ENCODE measurements around the gene SNAPC2.

The SNAPC2 gene

GRCh38 chr19:7871437-7872305, 48.5 kb upstream of the SNAPC2 start:
- no peak for TF ChIP-seq CTCF (IDR thresholded peaks at IDR 0.05; ENCODE audit: low read length)
- DNase-seq: no peak
- H3K4me2 ChIP-seq (ENCODE audit: low read depth, low read length): peak overlapping the region; percentile 30; the same call in 1 of the 2 replicates
- no peaks in the 10 kb centered on the region for H3K79me2 ChIP-seq (ENCODE audit: low read length)
- H3K9me2 ChIP-seq (replicated peaks; ENCODE audit: insufficient read depth, low read length): no peaks in the 10 kb centered on the region
- H4K20me1 ChIP-seq (ENCODE audit: insufficient read depth, low read length): no peaks in the 10 kb centered on the region
- H3F3A ChIP-seq (ENCODE audit: insufficient read depth, low read length): peaks cover 12% of the 10 kb centered on the region
- H3K4me3 ChIP-seq (ENCODE audit: low read length): no peak overlapping the region
- H3K36me3 ChIP-seq (replicated peaks; ENCODE audit: insufficient read depth, low read length): no peaks in the 10 kb centered on the region
- peaks cover 24% of the 10 kb centered on the region for H3K27me3 ChIP-seq (replicated peaks; ENCODE audit: insufficient read depth, low read length)
- no peaks in the 10 kb centered on the region for H3K9me3 ChIP-seq (replicated peaks; ENCODE audit: insufficient read depth, low read length)
- H3K4me1 ChIP-seq (ENCODE audit: low read length): peaks cover 11% of the 10 kb centered on the region; the same call in 1 of the 2 replicates
- H3K27ac ChIP-seq (ENCODE audit: low read length): no peak overlapping the region
- H3K9ac ChIP-seq (ENCODE audit: low read length): no peak overlapping the region
- peak overlapping the region; percentile 31; the same call in 1 of the 2 replicates for H2AFZ ChIP-seq (ENCODE audit: low read length)

GRCh38 chr19:7872306-7873204, 47.6 kb upstream of the SNAPC2 start:
- no peaks in the 10 kb centered on the region for H3K36me3 ChIP-seq (replicated peaks; ENCODE audit: insufficient read depth, low read length)
- no peaks in the 10 kb centered on the region for H3K9me3 ChIP-seq (replicated peaks; ENCODE audit: insufficient read depth, low read length)
- no peak for TF ChIP-seq EZH2phosphoT487 (IDR thresholded peaks at IDR 0.05; ENCODE audit: low read length)
- no peak for TF ChIP-seq CTCF (IDR thresholded peaks at IDR 0.05; ENCODE audit: low read length)
- no peak for TF ChIP-seq EZH2 (optimal IDR thresholded peaks at IDR 0.05; ENCODE audit: low read depth, low read length)
- H4K20me1 ChIP-seq (ENCODE audit: insufficient read depth, low read length): no peaks in the 10 kb centered on the region
- DNase-seq: no peak
- peaks cover 11% of the 10 kb centered on the region; the same call in 1 of the 2 replicates for H3K4me1 ChIP-seq (ENCODE audit: low read length)
- H3K4me3 ChIP-seq (ENCODE audit: low read length): no peak overlapping the region
- no peak overlapping the region for H2AFZ ChIP-seq (ENCODE audit: low read length)
- H3K27ac ChIP-seq (ENCODE audit: low read length): no peak overlapping the region
- H3K4me2 ChIP-seq (ENCODE audit: low read depth, low read length): no peak overlapping the region
- H3F3A ChIP-seq (ENCODE audit: insufficient read depth, low read length): peaks cover 12% of the 10 kb centered on the region
- no peaks in the 10 kb centered on the region for H3K9me2 ChIP-seq (replicated peaks; ENCODE audit: insufficient read depth, low read length)
- peaks cover 30% of the 10 kb centered on the region for H3K27me3 ChIP-seq (replicated peaks; ENCODE audit: insufficient read depth, low read length)
- no peaks in the 10 kb centered on the region for H3K79me2 ChIP-seq (ENCODE audit: low read length)
- H3K9ac ChIP-seq (ENCODE audit: low read length): no peak overlapping the region

GRCh38 chr19:7873304-7874075, 46.6 kb upstream of the SNAPC2 start:
- Histone ChIP-seq H3K4me2 (ENCODE audit: low read depth, low read length) (no peak overlapping the region), H3K4me3 (ENCODE audit: low read length) (no peak overlapping the region), H3K4me1 (ENCODE audit: low read length) (peaks cover 11% of the 10 kb centered on the region; the same call in 1 of the 2 replicates)

More at GRCh38 chr19:7873304-7874075, 46.6 kb upstream of the SNAPC2 start:
- no peaks in the 10 kb centered on the region for H3K36me3 ChIP-seq (replicated peaks; ENCODE audit: insufficient read depth, low read length)
- no peaks in the 10 kb centered on the region for H4K20me1 ChIP-seq (ENCODE audit: insufficient read depth, low read length)
- H3K9ac ChIP-seq (ENCODE audit: low read length): no peak overlapping the region
- H3F3A ChIP-seq (ENCODE audit: insufficient read depth, low read length): peaks cover 12% of the 10 kb centered on the region
- H3K27me3 ChIP-seq (replicated peaks; ENCODE audit: insufficient read depth, low read length): peaks cover 30% of the 10 kb centered on the region
- no peaks in the 10 kb centered on the region for H3K79me2 ChIP-seq (ENCODE audit: low read length)
- H3K27ac ChIP-seq (ENCODE audit: low read length): no peak overlapping the region
- no peak for TF ChIP-seq EZH2phosphoT487 (IDR thresholded peaks at IDR 0.05; ENCODE audit: low read length)
- no peak for TF ChIP-seq CTCF (IDR thresholded peaks at IDR 0.05; ENCODE audit: low read length)
- TF ChIP-seq EZH2 (optimal IDR thresholded peaks at IDR 0.05; ENCODE audit: low read depth, low read length): no peak
- H3K9me3 ChIP-seq (replicated peaks; ENCODE audit: insufficient read depth, low read length): no peaks in the 10 kb centered on the region
- DNase-seq: no peak
- no peaks in the 10 kb centered on the region for H3K9me2 ChIP-seq (replicated peaks; ENCODE audit: insufficient read depth, low read length)
- no peak overlapping the region for H2AFZ ChIP-seq (ENCODE audit: low read length)
